Left ventricle myocardium inferior (tissue), 1 donor: Measurements from ENCODE around the gene NIP7. TPM values are rescaled to one million over a fixed set of nuclear protein-coding genes. Genes with fewer than 3 reads are reported as not detected.

Source experiments
- DNase-seq: peaks from one replicate; pipeline ENCODE4 v3.0.0-alpha.2; 2020
- H3K27ac ChIP-seq: fragments of 200-600 bp; replicated peaks from 2 replicates; pipeline ENCODE4 v1.8.0; 2021
- H3K27me3 ChIP-seq: fragments of 200-600 bp; 2 replicates; pipeline ENCODE4 v1.8.0; 2021; ENCODE audit warnings: low read depth
- H3K36me3 ChIP-seq: fragments of 200-600 bp; 2 replicates; pipeline ENCODE4 v1.8.0; 2021
- H3K4me1 ChIP-seq: fragments of 200-600 bp; 2 replicates; pipeline ENCODE4 v1.8.0; 2021
- H3K4me3 ChIP-seq: fragments of 200-600 bp; 2 replicates; pipeline ENCODE4 v1.8.0; 2021; ENCODE audit warnings: mild to moderate bottlenecking, moderate library complexity
- H3K9me3 ChIP-seq: fragments of 200-600 bp; replicated peaks from 2 replicates; pipeline ENCODE4 v1.8.0; 2021
- CTCF ChIP-seq: fragments of 200-600 bp; IDR thresholded peaks from 2 replicates; pipeline ENCODE4 v1.8.0; 2021; ENCODE audit warnings: antibody characterized with exemption, mild to moderate bottlenecking, borderline replicate concordance
- intact Hi-C: fragments of 100-400 bp; cut with micrococcal nuclease; formaldehyde crosslinking; loops from one replicate; pipeline ENCODE4 v1.11.0; 2022
- total RNA-seq: library from RNA; stranded (reverse); fragmentation: NEBNext Ultra II Directional; extraction: Animal tissue kit (Norgen Biotek cat#: 25700); gene quantifications from one replicate; pipeline ENCODE4 v1.2.1, GENCODE V29; 2021
- donor health status: DM: no; HTN: yes; CAD: no; lungs with severe emphysema.

The NIP7 gene
- total RNA-seq, 1 donor from 2014 or later = 8.2 TPM

- Histone ChIP-seq H3K4me3 (no peak overlapping the region), H3K36me3 (peaks cover 17% of the 10 kb centered on the region), H3K4me1 (peaks cover 35% of the 10 kb centered on the region), H3K27me3 (no peaks in the 10 kb centered on the region), H3K27ac (no peak overlapping the region), H3K9me3 (no peaks in the 10 kb centered on the region)
- DNase-seq = no peak
- intact Hi-C loops = no loop called here
- TF ChIP-seq CTCF = no peak
Observed at GRCh38 chr16:69309316-69309715, 30.3 kb upstream of the NIP7 start.

- intact Hi-C loops = no loop called here
- Histone ChIP-seq H3K9me3 (no peaks in the 10 kb centered on the region), H3K36me3 (peaks cover 24% of the 10 kb centered on the region), H3K27ac (peak within 1 kb of the TSS; percentile 92), H3K4me3 (peak within 1 kb of the TSS; percentile 96), H3K4me1 (peaks cover 48% of the 10 kb centered on the region), H3K27me3 (no peaks in the 10 kb centered on the region)
- DNase-seq = peak; percentile 95
- peak; percentile 94 for TF ChIP-seq CTCF
Observed at GRCh38 chr16:69310653-69311532, 28.7 kb upstream of the NIP7 start, which contains the start of gene VPS4A. Gene VPS4A (plus strand): TSS chr16:69311350. CDS start chr16:69311512, 162 bp downstream.

- peaks cover 33% of the 10 kb centered on the region for H3K36me3 ChIP-seq
- intact Hi-C loops = no loop called here
- H3K27ac ChIP-seq = peak overlapping the region; percentile 92
- H3K4me3 ChIP-seq = peak overlapping the region; percentile 96
- H3K9me3 ChIP-seq = no peaks in the 10 kb centered on the region
- no peaks in the 10 kb centered on the region for H3K27me3 ChIP-seq
- peaks cover 49% of the 10 kb centered on the region for H3K4me1 ChIP-seq
- TF ChIP-seq CTCF = no peak
- no peak for DNase-seq
Observed at GRCh38 chr16:69311533-69312387, 27.8 kb upstream of the NIP7 start.

- Histone ChIP-seq H3K27me3 (no peaks in the 10 kb centered on the region), H3K4me1 (peaks cover 49% of the 10 kb centered on the region), H3K4me3 (no peak overlapping the region), H3K27ac (no peak overlapping the region), H3K9me3 (no peaks in the 10 kb centered on the region), H3K36me3 (peaks cover 49% of the 10 kb centered on the region)
- intact Hi-C loops = no loop called here
- no peak for DNase-seq
- no peak for TF ChIP-seq CTCF
Observed at GRCh38 chr16:69313469-69313868, 26.1 kb upstream of the NIP7 start.

- H3K9me3 ChIP-seq = no peaks in the 10 kb centered on the region
- intact Hi-C loops = no loop called here
- no peak overlapping the region for H3K4me3 ChIP-seq
- no peak for DNase-seq
- peaks cover 59% of the 10 kb centered on the region for H3K36me3 ChIP-seq
- TF ChIP-seq CTCF = no peak
- peaks cover 49% of the 10 kb centered on the region for H3K4me1 ChIP-seq
- H3K27ac ChIP-seq = no peak overlapping the region
- no peaks in the 10 kb centered on the region for H3K27me3 ChIP-seq
Observed at GRCh38 chr16:69314534-69314933, 25.0 kb upstream of the NIP7 start.
